HG03045 (cell line): ENCODE results near the gene ZNF140.

Source experiments
- ATAC-seq: cut with Tn5 transposase; IDR thresholded peaks from one replicate; pipeline ENCODE4 v1.9.1; 2021; ENCODE audit warnings: mild to moderate bottlenecking, moderate library complexity; ENCODE audit not compliant: unreplicated experiment

ZNF140 gene

DNA sequence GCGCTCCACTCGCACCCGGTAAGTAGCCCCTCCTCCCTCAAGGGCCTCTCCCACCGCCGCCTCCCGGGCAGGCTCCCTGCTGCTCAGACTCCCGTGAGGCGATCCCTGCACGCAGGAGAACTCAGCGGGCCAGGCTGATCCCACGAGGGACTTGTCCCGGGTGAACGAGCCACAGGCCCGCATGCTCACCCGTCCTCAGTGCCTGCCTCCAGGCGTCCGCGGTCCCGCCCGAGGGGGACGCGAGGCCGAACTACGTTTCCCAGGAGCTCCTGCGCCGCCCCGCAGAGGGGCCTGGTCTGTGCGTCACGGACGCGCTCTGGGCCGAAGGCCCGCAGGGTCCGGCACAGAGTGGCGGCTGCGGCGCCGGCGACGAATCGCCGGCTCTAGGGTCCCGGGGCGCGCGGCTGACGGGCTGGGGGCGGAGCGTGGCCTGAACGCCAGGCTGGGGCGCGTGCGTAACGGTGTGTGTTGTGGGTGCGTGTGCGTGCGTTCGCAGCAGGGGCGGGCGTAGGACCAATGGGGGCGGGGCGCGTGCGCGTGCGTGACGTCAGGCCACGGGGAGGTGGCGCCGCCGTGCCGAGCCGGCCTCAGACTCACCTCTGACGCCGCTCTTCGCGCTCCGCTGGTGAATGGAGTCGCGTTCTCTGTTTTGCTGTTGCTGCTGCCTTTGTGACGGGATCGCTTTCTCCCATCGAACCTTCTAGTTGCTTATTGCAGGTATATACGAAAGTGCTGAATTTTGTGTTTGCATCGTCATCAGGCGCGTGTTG is 49.5 kb downstream of the ZNF140 start, which contains the start of the genes ZNF10 and ZNF891:
Gene ZNF10, plus strand, starts transcription at position 590 of the 770 bp plus-strand sequence. CDS start 13,866 bp downstream, outside the sequence.
Gene ZNF891, minus strand, starts transcription at position 237 of the 770 bp plus-strand sequence. CDS start 8,356 bp downstream, outside the sequence.
- peak; percentile 90 for ATAC-seq

- ATAC-seq = peak; percentile 6
Observed at GRCh38 chr12:133130808-133131128, 50.0 kb downstream of the ZNF140 start.

- no peak for ATAC-seq
Observed at GRCh38 chr12:133135747-133136146, 55.0 kb downstream of the ZNF140 start.

DNA sequence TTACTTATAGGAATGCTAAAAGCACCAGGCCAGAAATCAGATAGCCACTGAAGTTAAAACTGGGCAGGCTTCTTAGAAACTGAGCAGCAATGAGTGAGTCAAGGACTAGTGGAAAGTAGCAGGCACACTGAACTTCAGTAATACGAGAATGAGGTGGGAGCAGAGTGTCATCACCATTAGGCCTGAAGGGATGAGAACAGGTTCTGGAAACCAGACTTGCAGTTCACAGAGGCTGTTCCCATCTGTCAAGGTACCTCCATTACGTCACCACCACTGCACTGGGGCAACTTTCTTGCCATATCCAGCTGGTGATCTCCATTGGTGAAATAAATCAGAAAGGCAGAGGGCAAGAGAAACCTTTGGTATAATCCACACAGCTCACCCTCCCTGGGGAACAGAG is 65.3 kb downstream of the ZNF140 start:
- ATAC-seq = no peak

GRCh38 chr12:133156125-133156690 is 75.5 kb downstream of the ZNF140 start:
- ATAC-seq = no peak
